ENCODE measurements around the gene PNPLA7. TPM values are rescaled to one million over a fixed set of nuclear protein-coding genes. Genes with fewer than 3 reads are reported as not detected.

The PNPLA7 gene
- total RNA-seq, 1 experiment from 2014 or later, result 1.8 TPM

DNA sequence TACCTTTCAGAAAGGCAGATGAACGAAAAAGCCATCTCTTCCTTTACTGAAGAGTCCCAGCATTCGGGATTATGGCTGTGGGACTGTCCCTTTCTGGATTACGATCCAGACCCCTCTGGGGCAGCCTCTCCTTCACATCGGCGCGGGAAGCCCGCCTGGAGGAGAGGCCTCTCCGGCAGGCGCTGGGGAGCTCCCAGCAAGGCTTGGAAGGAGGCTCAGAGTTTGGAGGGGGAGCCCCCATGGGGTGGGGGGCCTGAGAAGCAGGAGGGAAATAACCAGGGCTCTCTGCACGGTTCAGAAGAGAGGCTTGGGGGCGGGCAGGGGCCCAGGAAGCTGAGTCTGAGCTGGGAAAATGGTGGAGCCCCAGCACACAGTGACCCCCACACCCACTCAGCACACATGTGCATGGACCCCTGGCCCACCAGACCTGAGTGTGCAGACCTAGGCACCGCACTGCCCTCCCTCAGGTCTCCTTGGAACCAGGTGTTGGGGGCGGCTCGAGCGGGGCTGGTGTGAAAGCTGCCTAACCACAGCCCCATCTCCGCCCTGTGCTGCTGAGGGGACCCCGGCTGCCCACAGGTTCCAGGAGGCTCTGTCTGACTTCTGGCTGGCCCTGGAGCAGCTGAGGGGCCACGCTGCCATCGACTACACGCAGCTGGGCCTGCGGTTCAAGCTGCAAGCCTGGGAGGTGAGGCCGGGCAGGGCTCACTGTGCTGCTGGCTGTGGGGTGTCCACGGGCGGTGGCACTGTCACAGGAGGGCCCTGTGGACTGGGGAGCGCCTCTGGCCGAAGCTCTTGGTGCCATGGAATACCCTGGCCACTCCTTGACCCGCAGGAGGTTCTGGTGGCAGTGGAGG is 122.5 kb downstream of the PNPLA7 start:
- H3K4me1 ChIP-seq (ENCODE audit: control insufficient read depth in 1 of 2, insufficient read depth in 2 of 2, low read length in 2 of 2), result peaks cover 25 to 41% of the 10 kb centered on the region in 2 experiments
- DNase-seq (ENCODE audit: low read depth, low spot score) (no peak), ATAC-seq (no peak)
- no peak overlapping the region for H3K9ac ChIP-seq (ENCODE audit: low read length)
- ChIA-PET RAD21 (ENCODE audit: low non-redundant PET in 1 of 2, low total read pairs in 2 of 2, uncharacterized antibody in 2 of 2, unreplicated experiment in 2 of 2) (no interaction called here), POLR2A (no interaction called here), CTCF (no interaction called here)
- H3K36me3 ChIP-seq (ENCODE audit: control insufficient read depth in 1 of 2, insufficient read depth in 2 of 2, low read length in 2 of 2), result no peaks in the 10 kb centered on the region
- no peak for TF ChIP-seq FOSL1 (IDR thresholded peaks at IDR 0.05; ENCODE audit: low read depth)
- TF ChIP-seq, protein P1, sequence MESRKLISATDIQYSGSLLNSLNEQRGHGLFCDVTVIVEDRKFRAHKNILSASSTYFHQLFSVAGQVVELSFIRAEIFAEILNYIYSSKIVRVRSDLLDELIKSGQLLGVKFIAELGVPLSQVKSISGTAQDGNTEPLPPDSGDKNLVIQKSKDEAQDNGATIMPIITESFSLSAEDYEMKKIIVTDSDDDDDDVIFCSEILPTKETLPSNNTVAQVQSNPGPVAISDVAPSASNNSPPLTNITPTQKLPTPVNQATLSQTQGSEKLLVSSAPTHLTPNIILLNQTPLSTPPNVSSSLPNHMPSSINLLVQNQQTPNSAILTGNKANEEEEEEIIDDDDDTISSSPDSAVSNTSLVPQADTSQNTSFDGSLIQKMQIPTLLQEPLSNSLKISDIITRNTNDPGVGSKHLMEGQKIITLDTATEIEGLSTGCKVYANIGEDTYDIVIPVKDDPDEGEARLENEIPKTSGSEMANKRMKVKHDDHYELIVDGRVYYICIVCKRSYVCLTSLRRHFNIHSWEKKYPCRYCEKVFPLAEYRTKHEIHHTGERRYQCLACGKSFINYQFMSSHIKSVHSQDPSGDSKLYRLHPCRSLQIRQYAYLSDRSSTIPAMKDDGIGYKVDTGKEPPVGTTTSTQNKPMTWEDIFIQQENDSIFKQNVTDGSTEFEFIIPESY (IDR thresholded peaks at IDR 0.05; ENCODE audit: extremely low read depth, insufficient replicate concordance, low read length), result no peak
- TF ChIP-seq RAD21 (IDR thresholded peaks at IDR 0.05; ENCODE audit: low read depth), result no peak
- TF ChIP-seq CBX3 (IDR thresholded peaks at IDR 0.05; ENCODE audit: low read depth), result no peak
- TF ChIP-seq SIN3A (IDR thresholded peaks at IDR 0.05; ENCODE audit: low read depth), result no peak
- no peak for TF ChIP-seq ELF1 (IDR thresholded peaks at IDR 0.05; ENCODE audit: borderline replicate concordance, low read depth)
- TF ChIP-seq ZNF274 (IDR thresholded peaks at IDR 0.05; ENCODE audit: low read depth, low read length), result no peak
- TF ChIP-seq POLR2AphosphoS5 (IDR thresholded peaks at IDR 0.05; ENCODE audit: low read depth, low read length), result no peak
- no peaks in the 10 kb centered on the region for H3K27me3 ChIP-seq (ENCODE audit: insufficient read depth, low read length)
- no peaks in the 10 kb centered on the region for H4K20me1 ChIP-seq (ENCODE audit: insufficient read depth)
- no peaks in the 10 kb centered on the region for H3K9me3 ChIP-seq (ENCODE audit: control insufficient read depth in 1 of 2, insufficient read depth in 1 of 2, low read depth in 1 of 2, low read length in 2 of 2)
- H3K4me3 ChIP-seq (replicated peaks in 1 of 2; ENCODE audit: low read depth in 1 of 2, low read length in 2 of 2), result no peak overlapping the region
- peaks cover under 1% of the 10 kb centered on the region; the same call in 1 of the 2 replicates for H3K79me2 ChIP-seq (ENCODE audit: insufficient read depth, low read length)
- no peak overlapping the region for H3K27ac ChIP-seq (ENCODE audit: low read depth, low read length)
- intact Hi-C loops (cut with micrococcal nuclease), result no loop called here
- H3K4me2 ChIP-seq (ENCODE audit: low read length), result no peak overlapping the region
- no peak overlapping the region for H2AFZ ChIP-seq (ENCODE audit: low read depth, low read length, poor library complexity, severe bottlenecking)
- no peaks in the 10 kb centered on the region for H3K9me2 ChIP-seq (ENCODE audit: insufficient read depth)
- BruUV-seq (replicated peaks), result no TSS peak
